ENCODE data around the gene SLC4A9. TPM values are rescaled to one million over a fixed set of nuclear protein-coding genes. Genes with fewer than 3 reads are reported as not detected.

The SLC4A9 gene
- total and polyA plus RNA-seq, 2 experiments from 2014 or later: not detected

DNA sequence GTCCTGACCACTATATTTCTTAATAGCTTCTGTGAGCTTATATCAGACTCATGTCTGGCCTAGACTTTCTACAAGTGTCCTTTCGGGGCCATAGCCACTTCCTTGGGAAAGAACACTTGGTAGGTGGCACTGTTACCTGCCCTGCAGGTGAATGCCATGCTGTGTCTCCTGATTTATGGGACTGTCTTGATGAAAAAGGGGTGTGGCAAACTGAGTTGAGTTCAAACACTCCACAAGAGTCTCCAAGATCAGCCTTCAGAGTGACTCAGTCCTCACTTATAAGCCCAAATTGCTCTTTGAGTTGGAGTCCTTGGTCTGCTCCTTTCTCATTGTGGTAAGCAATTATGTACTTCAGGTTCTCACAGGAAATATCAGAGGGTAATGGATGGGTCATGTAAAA lies 31.7 kb downstream of the SLC4A9 start:
- TF ChIP-seq CTCF (IDR thresholded peaks at IDR 0.05; ENCODE audit: low read depth, low read length): no peak
- Histone ChIP-seq H3K27me3 (no peaks in the 10 kb centered on the region), H3K4me3 (no peak overlapping the region), H3K27ac (no peak overlapping the region), H3K36me3 (no peaks in the 10 kb centered on the region), H3K4me1 (ENCODE audit: low read depth) (no peaks in the 10 kb centered on the region), H3K9me3 (ENCODE audit: low read depth) (no peaks in the 10 kb centered on the region)
- no peak for DNase-seq (ENCODE audit: low read depth in 1 of 2, low spot score in 1 of 2)

- H3K27ac ChIP-seq: no peak overlapping the region
- no peak for DNase-seq (ENCODE audit: low read depth in 1 of 2, low spot score in 1 of 2)
- H3K4me1 ChIP-seq (ENCODE audit: low read depth): no peaks in the 10 kb centered on the region
- no peak overlapping the region for H3K4me3 ChIP-seq
- H3K9me3 ChIP-seq (ENCODE audit: low read depth): no peaks in the 10 kb centered on the region
- no peaks in the 10 kb centered on the region for H3K36me3 ChIP-seq
- no peaks in the 10 kb centered on the region for H3K27me3 ChIP-seq
- TF ChIP-seq CTCF (IDR thresholded peaks at IDR 0.05; ENCODE audit: low read depth, low read length): no peak
Observed at GRCh38 chr5:140393738-140394137, 33.7 kb downstream of the SLC4A9 start.

GRCh38 chr5:140398379-140398811 lies 38.4 kb downstream of the SLC4A9 start:
- Histone ChIP-seq H3K36me3 (no peaks in the 10 kb centered on the region), H3K27ac (no peak overlapping the region), H3K27me3 (no peaks in the 10 kb centered on the region), H3K4me3 (no peak overlapping the region), H3K9me3 (ENCODE audit: low read depth) (no peaks in the 10 kb centered on the region), H3K4me1 (ENCODE audit: low read depth) (no peaks in the 10 kb centered on the region)
- TF ChIP-seq CTCF (IDR thresholded peaks at IDR 0.05; ENCODE audit: low read depth, low read length): no peak
- DNase-seq (ENCODE audit: low read depth in 1 of 2, low spot score in 1 of 2): peak in 1 of 2 donors; percentile 28

DNA sequence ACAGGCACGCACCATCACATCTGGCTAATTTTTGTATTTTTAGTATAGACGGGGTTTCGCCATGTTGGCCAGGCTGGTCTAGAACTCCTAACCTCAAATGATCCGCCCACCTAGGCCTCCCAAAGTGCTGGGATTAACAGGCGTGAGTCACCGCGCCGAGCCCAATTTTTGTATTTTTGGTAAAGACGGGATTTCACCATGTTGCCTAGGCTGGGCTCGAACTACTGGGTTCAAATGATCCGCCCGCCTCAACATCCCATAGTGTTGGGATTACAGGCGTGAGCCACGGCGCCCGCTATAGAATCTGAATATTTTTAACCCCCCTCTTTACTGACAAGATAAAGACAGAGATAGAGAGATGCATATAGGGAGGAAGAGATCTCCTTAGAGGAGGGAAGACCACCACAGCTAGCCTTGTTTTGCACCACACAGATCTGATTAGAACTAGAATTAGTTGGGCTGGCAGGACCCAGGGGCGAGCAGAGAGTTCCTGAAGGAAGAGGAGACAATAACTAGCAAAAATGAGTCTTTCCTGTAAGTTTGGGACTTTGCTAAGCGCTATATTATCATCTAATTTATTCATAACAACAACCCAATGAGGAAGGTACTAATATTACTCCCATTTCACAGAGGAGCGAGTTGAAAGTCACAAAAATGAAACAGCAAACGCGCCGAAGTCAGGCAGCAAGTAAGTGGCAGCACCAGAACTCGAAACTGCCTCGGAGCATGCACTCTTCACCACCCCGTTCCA lies 40.2 kb downstream of the SLC4A9 start:
- no peaks in the 10 kb centered on the region for H3K27me3 ChIP-seq
- no peak for TF ChIP-seq CTCF (IDR thresholded peaks at IDR 0.05; ENCODE audit: low read depth, low read length)
- DNase-seq (ENCODE audit: low read depth in 1 of 2, low spot score in 1 of 2): no peak

DNA sequence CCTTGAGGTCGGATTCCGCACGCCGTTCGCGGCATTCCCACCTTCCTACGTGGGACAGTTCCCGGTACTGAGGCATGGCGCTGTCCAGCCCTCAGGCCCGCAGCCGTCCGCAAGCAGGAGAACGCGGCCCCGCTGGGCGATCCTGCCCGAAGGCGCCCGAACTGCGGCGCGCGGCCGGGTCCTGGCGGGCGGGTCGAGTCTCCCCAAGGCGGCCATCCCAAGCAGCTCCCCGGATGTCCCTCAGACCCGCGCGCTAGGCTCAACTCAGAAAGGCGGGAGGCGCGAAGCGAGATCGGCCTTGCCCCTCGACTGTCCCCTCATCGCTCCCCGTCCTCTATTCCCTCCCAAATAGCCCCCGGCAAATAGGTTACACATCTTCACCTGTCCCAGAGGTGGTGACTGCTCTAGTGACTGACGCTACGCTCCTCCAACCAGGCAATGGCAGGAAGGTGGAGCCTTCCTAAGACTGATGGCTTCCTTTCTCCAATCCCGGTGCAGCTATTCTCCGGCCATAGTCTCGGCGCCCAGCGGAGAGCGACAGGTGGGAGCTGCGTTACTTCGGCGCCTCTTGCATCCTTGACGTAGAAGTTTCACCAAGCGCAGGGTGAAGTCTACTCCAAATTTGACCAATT lies 40.9 kb downstream of the SLC4A9 start:
- H3K36me3 ChIP-seq: no peaks in the 10 kb centered on the region
- TF ChIP-seq CTCF (IDR thresholded peaks at IDR 0.05; ENCODE audit: low read depth, low read length): no peak
- H3K4me3 ChIP-seq: peak overlapping the region; percentile 59
- H3K4me1 ChIP-seq (ENCODE audit: low read depth): no peaks in the 10 kb centered on the region
- H3K27me3 ChIP-seq: no peaks in the 10 kb centered on the region
- peak; percentile 93 to 98 for DNase-seq (ENCODE audit: low read depth in 1 of 2, low spot score in 1 of 2)
- peak overlapping the region; percentile 77 for H3K27ac ChIP-seq
- H3K9me3 ChIP-seq (ENCODE audit: low read depth): no peaks in the 10 kb centered on the region

More for the DNA sequence above, 40.2 kb downstream of the SLC4A9 start:
- Histone ChIP-seq H3K27ac (peak overlapping the region; percentile 77), H3K4me3 (peak overlapping the region; percentile 59), H3K36me3 (no peaks in the 10 kb centered on the region), H3K4me1 (ENCODE audit: low read depth) (no peaks in the 10 kb centered on the region), H3K9me3 (ENCODE audit: low read depth) (no peaks in the 10 kb centered on the region)

Data from cardiac muscle cell (in vitro differentiated cells and primary cell).